ENCODE data around the gene TRAM2. TPM values are rescaled to one million over a fixed set of nuclear protein-coding genes. Genes with fewer than 3 reads are reported as not detected.

TRAM2 gene
- total and polyA plus RNA-seq, 2 of the 8 experiments (the other 6 are each of a cell fraction or from before 2014, with no cell fraction given): 9.0 to 21.4 TPM

GRCh38 chr6:52531834-52532233, 45.0 kb downstream of the TRAM2 start (continued):
- TF ChIP-seq, protein P1, sequence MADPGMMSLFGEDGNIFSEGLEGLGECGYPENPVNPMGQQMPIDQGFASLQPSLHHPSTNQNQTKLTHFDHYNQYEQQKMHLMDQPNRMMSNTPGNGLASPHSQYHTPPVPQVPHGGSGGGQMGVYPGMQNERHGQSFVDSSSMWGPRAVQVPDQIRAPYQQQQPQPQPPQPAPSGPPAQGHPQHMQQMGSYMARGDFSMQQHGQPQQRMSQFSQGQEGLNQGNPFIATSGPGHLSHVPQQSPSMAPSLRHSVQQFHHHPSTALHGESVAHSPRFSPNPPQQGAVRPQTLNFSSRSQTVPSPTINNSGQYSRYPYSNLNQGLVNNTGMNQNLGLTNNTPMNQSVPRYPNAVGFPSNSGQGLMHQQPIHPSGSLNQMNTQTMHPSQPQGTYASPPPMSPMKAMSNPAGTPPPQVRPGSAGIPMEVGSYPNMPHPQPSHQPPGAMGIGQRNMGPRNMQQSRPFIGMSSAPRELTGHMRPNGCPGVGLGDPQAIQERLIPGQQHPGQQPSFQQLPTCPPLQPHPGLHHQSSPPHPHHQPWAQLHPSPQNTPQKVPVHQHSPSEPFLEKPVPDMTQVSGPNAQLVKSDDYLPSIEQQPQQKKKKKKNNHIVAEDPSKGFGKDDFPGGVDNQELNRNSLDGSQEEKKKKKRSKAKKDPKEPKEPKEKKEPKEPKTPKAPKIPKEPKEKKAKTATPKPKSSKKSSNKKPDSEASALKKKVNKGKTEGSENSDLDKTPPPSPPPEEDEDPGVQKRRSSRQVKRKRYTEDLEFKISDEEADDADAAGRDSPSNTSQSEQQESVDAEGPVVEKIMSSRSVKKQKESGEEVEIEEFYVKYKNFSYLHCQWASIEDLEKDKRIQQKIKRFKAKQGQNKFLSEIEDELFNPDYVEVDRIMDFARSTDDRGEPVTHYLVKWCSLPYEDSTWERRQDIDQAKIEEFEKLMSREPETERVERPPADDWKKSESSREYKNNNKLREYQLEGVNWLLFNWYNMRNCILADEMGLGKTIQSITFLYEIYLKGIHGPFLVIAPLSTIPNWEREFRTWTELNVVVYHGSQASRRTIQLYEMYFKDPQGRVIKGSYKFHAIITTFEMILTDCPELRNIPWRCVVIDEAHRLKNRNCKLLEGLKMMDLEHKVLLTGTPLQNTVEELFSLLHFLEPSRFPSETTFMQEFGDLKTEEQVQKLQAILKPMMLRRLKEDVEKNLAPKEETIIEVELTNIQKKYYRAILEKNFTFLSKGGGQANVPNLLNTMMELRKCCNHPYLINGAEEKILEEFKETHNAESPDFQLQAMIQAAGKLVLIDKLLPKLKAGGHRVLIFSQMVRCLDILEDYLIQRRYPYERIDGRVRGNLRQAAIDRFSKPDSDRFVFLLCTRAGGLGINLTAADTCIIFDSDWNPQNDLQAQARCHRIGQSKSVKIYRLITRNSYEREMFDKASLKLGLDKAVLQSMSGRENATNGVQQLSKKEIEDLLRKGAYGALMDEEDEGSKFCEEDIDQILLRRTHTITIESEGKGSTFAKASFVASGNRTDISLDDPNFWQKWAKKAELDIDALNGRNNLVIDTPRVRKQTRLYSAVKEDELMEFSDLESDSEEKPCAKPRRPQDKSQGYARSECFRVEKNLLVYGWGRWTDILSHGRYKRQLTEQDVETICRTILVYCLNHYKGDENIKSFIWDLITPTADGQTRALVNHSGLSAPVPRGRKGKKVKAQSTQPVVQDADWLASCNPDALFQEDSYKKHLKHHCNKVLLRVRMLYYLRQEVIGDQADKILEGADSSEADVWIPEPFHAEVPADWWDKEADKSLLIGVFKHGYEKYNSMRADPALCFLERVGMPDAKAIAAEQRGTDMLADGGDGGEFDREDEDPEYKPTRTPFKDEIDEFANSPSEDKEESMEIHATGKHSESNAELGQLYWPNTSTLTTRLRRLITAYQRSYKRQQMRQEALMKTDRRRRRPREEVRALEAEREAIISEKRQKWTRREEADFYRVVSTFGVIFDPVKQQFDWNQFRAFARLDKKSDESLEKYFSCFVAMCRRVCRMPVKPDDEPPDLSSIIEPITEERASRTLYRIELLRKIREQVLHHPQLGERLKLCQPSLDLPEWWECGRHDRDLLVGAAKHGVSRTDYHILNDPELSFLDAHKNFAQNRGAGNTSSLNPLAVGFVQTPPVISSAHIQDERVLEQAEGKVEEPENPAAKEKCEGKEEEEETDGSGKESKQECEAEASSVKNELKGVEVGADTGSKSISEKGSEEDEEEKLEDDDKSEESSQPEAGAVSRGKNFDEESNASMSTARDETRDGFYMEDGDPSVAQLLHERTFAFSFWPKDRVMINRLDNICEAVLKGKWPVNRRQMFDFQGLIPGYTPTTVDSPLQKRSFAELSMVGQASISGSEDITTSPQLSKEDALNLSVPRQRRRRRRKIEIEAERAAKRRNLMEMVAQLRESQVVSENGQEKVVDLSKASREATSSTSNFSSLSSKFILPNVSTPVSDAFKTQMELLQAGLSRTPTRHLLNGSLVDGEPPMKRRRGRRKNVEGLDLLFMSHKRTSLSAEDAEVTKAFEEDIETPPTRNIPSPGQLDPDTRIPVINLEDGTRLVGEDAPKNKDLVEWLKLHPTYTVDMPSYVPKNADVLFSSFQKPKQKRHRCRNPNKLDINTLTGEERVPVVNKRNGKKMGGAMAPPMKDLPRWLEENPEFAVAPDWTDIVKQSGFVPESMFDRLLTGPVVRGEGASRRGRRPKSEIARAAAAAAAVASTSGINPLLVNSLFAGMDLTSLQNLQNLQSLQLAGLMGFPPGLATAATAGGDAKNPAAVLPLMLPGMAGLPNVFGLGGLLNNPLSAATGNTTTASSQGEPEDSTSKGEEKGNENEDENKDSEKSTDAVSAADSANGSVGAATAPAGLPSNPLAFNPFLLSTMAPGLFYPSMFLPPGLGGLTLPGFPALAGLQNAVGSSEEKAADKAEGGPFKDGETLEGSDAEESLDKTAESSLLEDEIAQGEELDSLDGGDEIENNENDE (IDR thresholded peaks at IDR 0.05; ENCODE audit: insufficient replicate concordance, low read length): no peak
- TF ChIP-seq CBX8 (IDR thresholded peaks at IDR 0.05; ENCODE audit: borderline replicate concordance, low read depth, low read length) (no peak), NANOG (IDR thresholded peaks at IDR 0.05; ENCODE audit: insufficient read depth, low read depth, low read length, poor library complexity, severe bottlenecking) (no peak), RBBP5 (IDR thresholded peaks at IDR 0.05; ENCODE audit: borderline replicate concordance, low read depth, low read length) (no peak), HDAC2 (IDR thresholded peaks at IDR 0.05; ENCODE audit: borderline replicate concordance in 1 of 2, low read depth in 2 of 2, low read length in 2 of 2) (no peak), USF2 (IDR thresholded peaks at IDR 0.05; ENCODE audit: low read length) (no peak), SIRT6 (IDR thresholded peaks at IDR 0.05; ENCODE audit: low read length) (no peak), KDM1A (IDR thresholded peaks at IDR 0.05; ENCODE audit: borderline replicate concordance, low read length) (no peak), ASH2L (IDR thresholded peaks at IDR 0.05; ENCODE audit: low read length) (no peak), RNF2 (IDR thresholded peaks at IDR 0.05; ENCODE audit: borderline replicate concordance, low read depth, low read length, missing control alignments, poor library complexity, severe bottlenecking) (no peak)
